HepG2 (cell line): ENCODE measurements around the gene DCDC2. TPM values are rescaled to one million over a fixed set of nuclear protein-coding genes. Genes with fewer than 3 reads are reported as not detected.

Experiments used
- AKAP8 ChIP-seq: sonication (generic); formaldehyde crosslinking; IDR thresholded peaks from 2 replicates; pipeline ENCODE4 v1.5.1; 2020; ENCODE audit warnings: mild to moderate bottlenecking, missing genetic modification reagents
- ARID4A ChIP-seq: sonication (generic); formaldehyde crosslinking; IDR thresholded peaks from 2 replicates; pipeline ENCODE4 v1.5.0; 2020; ENCODE audit warnings: mild to moderate bottlenecking, missing genetic modification reagents, borderline replicate concordance
- BHLHE40 ChIP-seq: IDR thresholded peaks from 2 replicates; pipeline ENCODE4 v1.6.1; 2011; ENCODE audit warnings: low read length, improper control_type of control experiment
- BRCA1 ChIP-seq: sonication (generic); formaldehyde crosslinking; IDR thresholded peaks from 2 replicates; pipeline ENCODE4 v1.4.0; 2020; ENCODE audit warnings: missing genetic modification reagents
- FOXC1 ChIP-seq: sonication (generic); formaldehyde crosslinking; IDR thresholded peaks from 2 replicates; pipeline ENCODE4 v1.8.0; 2022; ENCODE audit warnings: mild to moderate bottlenecking, missing genetic modification reagents, borderline replicate concordance
- IRF9 ChIP-seq: sonication (generic); formaldehyde crosslinking; IDR thresholded peaks from 2 replicates; pipeline ENCODE4 v1.8.0; 2022; ENCODE audit warnings: missing genetic modification reagents, mild to moderate bottlenecking, borderline replicate concordance
- ISX ChIP-seq: sonication (generic); formaldehyde crosslinking; conservative IDR thresholded peaks from 2 replicates; pipeline ENCODE4 v1.5.0; 2020; ENCODE audit warnings: missing genetic modification reagents
- KDM6A ChIP-seq: IDR thresholded peaks from 2 replicates; pipeline ENCODE4 v1.6.1; 2016; ENCODE audit warnings: low read depth
- NFIB ChIP-seq: sonication (generic); formaldehyde crosslinking; IDR thresholded peaks from 2 replicates; pipeline ENCODE4 v1.9.0; 2021; ENCODE audit warnings: missing genetic modification reagents, mild to moderate bottlenecking, borderline replicate concordance
- NR2F2 ChIP-seq: IDR thresholded peaks from 2 replicates; pipeline ENCODE4 v1.6.1; 2012; ENCODE audit warnings: low read depth, inconsistent platforms, borderline replicate concordance
- PRDM4 ChIP-seq: sonication (generic); formaldehyde crosslinking; IDR thresholded peaks from 2 replicates; pipeline ENCODE4 v1.9.0; 2021; ENCODE audit warnings: missing genetic modification reagents, borderline replicate concordance
- U2AF1 ChIP-seq: fragments of 200-400 bp; formaldehyde crosslinking; optimal IDR thresholded peaks from 2 replicates; pipeline ENCODE3; 2017; ENCODE audit warnings: mild to moderate bottlenecking, low read depth, low read length
- ZBED4 ChIP-seq: sonication (generic); formaldehyde crosslinking; IDR thresholded peaks from 2 replicates; pipeline ENCODE4 v1.4.0; 2020; ENCODE audit warnings: missing genetic modification reagents, borderline replicate concordance
- ZBTB20 ChIP-seq: sonication (generic); formaldehyde crosslinking; IDR thresholded peaks from 2 replicates; pipeline ENCODE4 v1.8.1; 2023; ENCODE audit warnings: missing genetic modification reagents, low read depth, mild to moderate bottlenecking, borderline replicate concordance
- ZFP37 ChIP-seq: sonication (generic); formaldehyde crosslinking; IDR thresholded peaks from 2 replicates; pipeline ENCODE4 v1.4.0; 2020; ENCODE audit warnings: missing genetic modification reagents, borderline replicate concordance
- ZNF878 ChIP-seq: sonication (generic); formaldehyde crosslinking; IDR thresholded peaks from 2 replicates; pipeline ENCODE4 v1.8.1; 2023; ENCODE audit warnings: mild to moderate bottlenecking, missing genetic modification reagents, moderate library complexity
- polyA plus RNA-seq, 8 experiments: library from polyadenylated mRNA; depleted of rRNA in 3 of 8; stranded (reverse) in 7 of 8; unstranded in 1 of 8; fragments of >200 nt; fragmentation: Illumina TruSeq in 4 of 8; extraction: Trizol in 4 of 8; gene quantifications; 2 replicates each; pipeline versions ENCODE4 v1.2.1 to v1.2.3, GENCODE V29; 2011 to 2016; ENCODE audit warnings: low read depth in 4 of 8, missing spikeins in 1 of 8, mixed read lengths in 1 of 8; ENCODE audit not compliant: insufficient read depth in 1 of 8
- total RNA-seq, 5 experiments: library from RNA; depleted of rRNA; stranded (reverse); fragments of >200 nt; fragmentation: Illumina TruSeq; extraction: Trizol; gene quantifications; 2 replicates each; pipeline ENCODE4 v1.2.3, GENCODE V29; 2016; ENCODE audit warnings: low read depth in 1 of 5

The DCDC2 gene
- total and polyA plus RNA-seq, 2 of the 13 experiments (the other 11 are each of a cell fraction or from before 2014, with no cell fraction given), result 9.0 to 36.2 TPM

GRCh38 chr6:24313251-24314141 is 44.4 kb downstream of the DCDC2 start (continued):
- TF ChIP-seq ZBTB20 (0 out of 2 replicates have a peak, but pooled peaks have one; percentile 59), BRCA1 (CRISPR knock-in tag) (0 out of 2 replicates have a peak, but pooled peaks have one; percentile 34), ISX (no peak), AKAP8 (CRISPR knock-in tag) (no peak), ZNF878 (CRISPR knock-in tag) (peak; percentile 38; the same call in 1 of the 2 replicates), FOXC1 (CRISPR knock-in tag) (no peak), PRDM4 (CRISPR knock-in tag) (no peak), IRF9 (CRISPR knock-in tag) (no peak), ZBED4 (0 out of 2 replicates have a peak, but pooled peaks have one; percentile 26), ZFP37 (no peak), KDM6A (CRISPR knock-in tag) (no peak), NFIB (CRISPR knock-in tag) (no peak), NR2F2 (peak; percentile 57; the same call in 1 of the 2 replicates), ARID4A (CRISPR knock-in tag) (peak; percentile 50; the same call in 1 of the 2 replicates), BHLHE40 (peak; percentile 73), U2AF1 (no peak)
